Loucy (cell line): ENCODE data around the gene CCDC194.

Source experiments
- CTCF ChIP-seq: fragments of 200-600 bp; sonication (generic); conservative IDR thresholded peaks from 2 replicates; pipeline ENCODE4 v1.5.1; 2014; ENCODE audit warnings: mild to moderate bottlenecking, antibody characterized with exemption, low read length
- EZH2phosphoT487 ChIP-seq: fragments of 200-600 bp; IDR thresholded peaks from 2 replicates; pipeline ENCODE4 v1.6.1; 2018; ENCODE audit warnings: antibody characterized with exemption, mild to moderate bottlenecking, moderate library complexity, borderline replicate concordance

- TF ChIP-seq CTCF (no peak), EZH2phosphoT487 (no peak)
Observed at GRCh38 chr19:17380426-17381138, 13.4 kb downstream of the CCDC194 start.
